HG02588 (cell line): ENCODE measurements around the gene SLC26A11.
"Not testable (repeated sequence)": the region's sequence is repeated elsewhere in the genome, so short reads cannot be mapped to it uniquely, and the experiment has no call there.

Experiments
- ATAC-seq: cut with Tn5 transposase; IDR thresholded peaks from one replicate; pipeline ENCODE4 v1.9.1; 2021; ENCODE audit warnings: mild to moderate bottlenecking, moderate library complexity; ENCODE audit not compliant: unreplicated experiment

SLC26A11 gene

DNA sequence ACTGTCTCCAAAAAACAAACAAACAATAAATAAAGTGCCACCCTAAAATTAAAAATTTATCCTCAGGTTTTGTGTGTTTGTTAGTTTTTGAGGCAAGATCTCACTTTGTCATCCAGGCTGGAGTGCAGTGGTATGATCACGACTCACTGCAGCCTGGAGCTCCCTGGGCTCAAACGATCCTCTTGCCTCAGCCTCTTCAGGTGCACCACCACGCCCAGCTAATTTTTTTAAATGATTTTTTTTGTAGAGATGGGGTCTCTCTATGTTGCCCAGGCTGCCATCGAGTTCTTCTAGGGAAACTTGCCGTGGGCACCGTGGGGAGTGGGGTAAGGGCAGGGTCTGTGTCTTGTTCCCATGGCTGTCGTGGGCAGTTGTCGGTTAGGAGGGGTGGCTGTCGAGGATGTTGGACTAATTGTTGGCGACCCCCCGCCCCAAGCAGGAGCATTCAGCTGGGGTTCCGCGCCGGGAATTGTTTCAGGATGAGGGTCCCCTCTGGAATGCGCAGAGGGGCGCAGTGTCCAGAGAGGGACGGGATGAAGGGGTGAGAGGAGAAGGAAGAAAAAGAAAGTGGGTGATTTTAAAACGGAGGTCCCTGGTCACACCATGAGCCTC is 39.3 kb downstream of the SLC26A11 start:
- ATAC-seq = no peak

DNA sequence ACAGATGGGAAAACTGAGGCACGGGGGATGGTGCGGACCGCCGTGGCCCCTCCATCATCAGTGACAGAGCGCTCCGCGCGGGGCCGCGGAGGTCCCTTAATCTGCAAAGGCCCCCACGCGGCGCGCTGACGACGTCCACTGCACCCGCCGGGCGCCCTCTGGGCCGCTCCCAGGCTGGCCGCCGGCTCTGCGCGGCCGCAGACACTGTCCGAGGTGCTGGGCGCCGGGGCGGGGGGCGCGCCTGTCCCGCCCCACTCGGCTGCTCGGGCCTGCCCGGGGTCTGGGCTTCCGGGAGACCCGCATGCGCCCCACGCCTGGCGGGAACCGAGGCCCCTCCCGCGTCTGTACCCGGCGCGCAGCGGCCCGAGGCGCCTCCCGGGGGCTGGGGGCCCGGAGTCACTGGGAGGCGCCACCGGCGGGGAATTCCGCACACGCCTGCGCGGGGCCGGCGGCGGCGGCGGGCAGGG is 39.9 kb downstream of the SLC26A11 start:
- ATAC-seq = peak; percentile 44

DNA sequence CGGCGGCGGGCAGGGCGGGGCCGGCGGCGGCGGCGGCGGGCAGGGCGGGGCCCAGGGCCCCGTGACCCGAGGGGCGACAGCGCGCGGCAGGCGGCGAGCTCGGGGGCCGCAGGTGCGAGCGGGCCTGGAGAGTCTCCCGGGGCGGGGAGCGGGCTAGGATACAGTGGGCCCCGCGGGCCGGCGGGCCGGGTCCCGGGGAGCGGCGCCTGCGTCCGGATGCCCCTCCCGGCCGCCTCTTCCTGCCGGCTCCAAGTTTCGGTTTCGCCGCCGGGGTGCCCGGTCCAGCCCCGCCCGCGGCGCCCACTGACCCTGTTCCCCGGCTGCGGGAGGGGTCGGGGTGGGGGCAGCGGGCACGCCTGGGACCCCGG is 40.5 kb downstream of the SLC26A11 start, which contains the start of gene RNF213:
Gene RNF213, plus strand, starts transcription at position 62 of the 368 bp plus-strand sequence. CDS start 2,830 bp downstream, outside the sequence.
- peak; percentile 32 for ATAC-seq

DNA sequence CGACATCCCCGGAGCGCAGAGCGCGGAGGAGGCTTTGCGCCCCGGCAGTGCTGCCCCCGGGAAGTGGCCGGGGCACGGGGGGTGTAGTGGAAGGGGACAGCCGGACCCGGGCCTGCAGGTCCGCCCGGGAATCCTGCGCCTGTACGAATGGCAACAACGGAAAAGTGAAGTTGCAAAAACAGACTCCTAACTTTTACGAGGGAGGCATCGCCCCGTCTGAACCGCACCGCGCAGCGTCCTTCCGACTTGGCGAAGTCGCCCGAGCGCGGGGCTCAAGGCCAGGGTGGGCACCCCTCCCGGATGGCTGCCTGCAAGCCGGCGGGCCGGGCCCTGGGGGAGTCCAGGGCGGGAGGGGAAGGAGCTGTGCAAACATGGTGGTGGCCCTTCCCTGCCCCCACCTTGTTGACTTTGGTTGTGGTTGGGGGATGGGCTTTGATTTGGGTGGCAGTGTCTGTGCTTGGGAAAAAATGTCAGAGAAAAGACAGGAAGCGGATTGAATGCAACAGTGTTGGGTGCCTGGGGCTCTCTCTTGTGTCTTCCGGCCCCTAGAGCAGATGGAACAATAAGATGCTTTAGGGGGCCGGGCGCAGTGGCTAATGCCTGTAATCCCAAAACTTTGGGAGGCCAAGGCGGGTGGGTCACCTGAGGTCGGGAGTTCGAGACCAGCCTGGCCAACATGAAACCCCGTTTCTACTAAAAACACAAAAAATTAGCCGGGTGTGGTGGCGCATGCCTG is 41.1 kb downstream of the SLC26A11 start:
- no peak for ATAC-seq

DNA sequence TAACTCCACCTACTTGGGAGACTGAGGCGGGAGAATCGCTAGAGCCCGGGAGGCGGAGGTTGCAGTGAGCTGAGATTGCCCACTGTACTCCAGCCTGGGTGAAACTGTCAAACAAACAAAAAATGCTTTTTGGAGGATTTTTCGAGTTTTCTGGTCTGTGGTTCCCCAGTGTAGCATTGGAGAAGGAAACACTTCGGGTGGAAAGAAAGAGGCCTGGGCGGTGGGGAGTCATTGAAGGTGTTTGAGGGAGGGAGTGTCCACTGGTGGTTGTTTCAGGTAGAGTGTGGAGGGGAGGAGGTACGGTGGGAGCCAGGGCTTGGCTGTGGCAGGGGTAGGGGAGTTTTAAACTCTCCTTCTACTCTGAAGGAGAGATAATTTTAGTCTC is 41.7 kb downstream of the SLC26A11 start:
- ATAC-seq = no peak

DNA sequence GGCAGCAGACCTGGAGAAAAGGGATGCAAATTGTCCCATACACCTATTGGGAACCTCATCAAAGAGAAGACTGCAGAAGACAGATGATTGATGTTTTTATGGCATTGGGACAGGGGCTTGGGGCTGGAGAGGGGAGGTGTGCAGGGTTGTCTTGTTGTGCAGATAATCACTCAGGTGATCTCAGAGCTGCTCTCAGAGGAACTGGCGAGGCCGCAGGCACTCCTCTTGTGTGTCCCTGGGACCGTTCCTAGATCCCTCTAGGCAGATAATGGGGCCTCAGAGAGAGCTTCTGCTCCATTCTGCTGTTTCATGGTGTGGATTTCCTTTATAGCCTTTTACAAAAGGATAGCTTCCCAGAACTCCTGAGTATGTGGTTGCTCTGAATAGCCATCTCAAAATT is 42.1 kb downstream of the SLC26A11 start:
- ATAC-seq = no peak

DNA sequence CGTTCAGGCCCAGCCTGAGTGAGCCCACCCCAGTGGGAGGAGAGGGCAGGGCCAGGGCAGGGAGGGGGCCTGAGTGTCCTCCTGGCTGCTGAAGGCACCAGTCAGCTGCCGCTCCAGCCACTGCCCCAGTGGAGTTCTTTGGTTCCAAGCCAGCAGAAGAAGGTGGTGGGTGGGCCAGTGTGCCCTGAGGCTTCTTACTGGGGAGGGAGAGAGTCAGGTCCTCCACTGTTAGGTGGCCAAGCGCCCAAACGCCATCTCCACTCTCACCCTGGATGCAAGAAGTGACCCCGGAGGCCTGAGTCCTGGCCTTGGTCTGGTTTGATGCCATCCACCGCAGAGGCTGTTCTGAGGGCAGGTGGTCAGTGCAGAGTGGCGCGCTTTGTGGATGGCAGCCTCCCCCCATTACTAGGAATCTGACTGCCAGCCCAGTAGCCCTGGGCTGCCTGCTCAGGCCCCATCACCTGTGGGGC is 42.6 kb downstream of the SLC26A11 start:
- no peak for ATAC-seq

DNA sequence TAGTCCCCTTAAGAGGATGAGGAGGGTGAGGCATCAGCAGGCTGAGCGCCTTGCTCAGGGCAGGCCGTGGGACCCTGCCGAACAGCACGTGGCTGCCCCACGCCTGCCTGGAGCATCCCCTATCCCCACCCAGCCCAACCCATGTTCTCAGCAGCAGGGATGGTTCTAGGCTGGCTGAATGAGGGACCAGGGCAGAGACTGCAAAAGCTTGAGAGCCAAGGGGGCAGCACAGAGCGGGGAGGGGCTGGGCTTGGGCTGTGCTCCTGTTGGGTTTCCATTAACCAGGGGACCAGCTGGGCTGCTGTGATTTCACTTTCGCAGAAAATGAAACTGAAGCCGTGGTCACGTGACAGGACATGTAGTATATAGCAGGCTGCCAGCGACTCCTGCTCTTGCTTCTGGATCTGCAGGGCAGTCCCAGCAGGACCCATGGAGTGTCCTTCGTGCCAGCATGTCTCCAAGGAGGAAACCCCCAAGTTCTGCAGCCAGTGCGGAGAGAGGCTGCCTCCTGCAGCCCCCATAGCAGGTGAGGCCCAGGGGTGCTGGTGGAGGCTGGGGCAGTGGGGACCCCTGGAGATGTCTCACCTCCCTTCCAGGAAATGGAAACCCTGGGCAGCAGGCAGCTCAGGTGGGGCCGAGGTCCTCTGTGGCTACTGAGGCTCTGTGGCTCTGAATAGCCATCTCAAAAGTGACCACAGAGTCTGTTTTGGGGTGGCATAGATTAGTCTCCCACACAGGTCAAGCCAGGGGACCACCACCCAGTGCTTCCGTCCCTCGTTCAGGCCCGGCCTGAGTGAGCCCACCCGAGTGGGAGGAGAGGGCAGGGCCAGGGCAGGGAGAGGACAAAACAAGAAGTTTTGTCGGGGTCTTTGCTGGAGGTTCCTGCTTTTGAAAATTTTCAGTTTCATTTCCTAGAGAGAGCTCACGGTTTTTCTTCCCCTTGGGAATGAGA is 43.3 kb downstream of the SLC26A11 start:
- peak; percentile 40 for ATAC-seq

DNA sequence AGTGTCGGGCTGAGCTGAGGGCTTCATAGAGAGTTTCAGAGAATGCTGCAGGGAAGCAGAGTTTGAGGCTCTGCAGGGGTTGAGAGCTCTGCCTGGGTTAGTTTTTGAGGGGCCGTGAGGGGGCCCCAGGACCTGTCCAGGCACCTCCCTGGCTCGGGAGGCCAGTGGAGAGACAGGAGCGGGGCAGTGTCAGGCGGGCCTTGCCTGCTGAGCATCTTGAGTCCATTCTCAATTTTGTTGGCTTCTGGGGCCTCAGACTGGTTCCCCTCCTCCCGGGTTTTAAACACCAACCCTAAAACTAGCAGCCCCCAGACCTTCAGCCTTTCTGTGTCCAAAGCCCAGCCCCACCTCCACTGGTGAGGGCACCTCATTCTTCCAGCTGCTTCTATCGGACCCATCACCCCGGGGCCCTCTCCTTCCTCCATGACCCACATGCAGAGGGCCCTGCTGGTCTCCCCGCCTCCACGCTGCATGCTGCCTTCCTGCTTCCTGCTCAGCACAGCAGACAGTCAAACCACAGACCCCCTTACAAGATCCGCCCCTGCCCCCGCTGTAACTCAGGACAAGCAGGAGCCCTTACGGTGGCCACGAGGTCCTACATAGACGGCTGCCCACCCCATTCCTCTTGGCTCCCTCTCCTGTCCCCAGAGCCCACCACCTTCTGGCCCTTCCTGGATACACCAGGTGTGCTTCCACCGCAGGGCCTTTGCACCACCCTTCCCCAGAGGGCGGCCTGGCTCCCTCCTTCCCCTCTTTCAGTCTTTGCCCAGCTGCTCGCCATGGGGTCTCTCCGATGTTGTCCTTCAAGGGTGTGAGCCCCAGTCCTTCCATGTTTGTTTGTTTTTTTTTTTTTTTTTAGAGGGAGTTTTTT is 44.2 kb downstream of the SLC26A11 start:
- no peak for ATAC-seq

DNA sequence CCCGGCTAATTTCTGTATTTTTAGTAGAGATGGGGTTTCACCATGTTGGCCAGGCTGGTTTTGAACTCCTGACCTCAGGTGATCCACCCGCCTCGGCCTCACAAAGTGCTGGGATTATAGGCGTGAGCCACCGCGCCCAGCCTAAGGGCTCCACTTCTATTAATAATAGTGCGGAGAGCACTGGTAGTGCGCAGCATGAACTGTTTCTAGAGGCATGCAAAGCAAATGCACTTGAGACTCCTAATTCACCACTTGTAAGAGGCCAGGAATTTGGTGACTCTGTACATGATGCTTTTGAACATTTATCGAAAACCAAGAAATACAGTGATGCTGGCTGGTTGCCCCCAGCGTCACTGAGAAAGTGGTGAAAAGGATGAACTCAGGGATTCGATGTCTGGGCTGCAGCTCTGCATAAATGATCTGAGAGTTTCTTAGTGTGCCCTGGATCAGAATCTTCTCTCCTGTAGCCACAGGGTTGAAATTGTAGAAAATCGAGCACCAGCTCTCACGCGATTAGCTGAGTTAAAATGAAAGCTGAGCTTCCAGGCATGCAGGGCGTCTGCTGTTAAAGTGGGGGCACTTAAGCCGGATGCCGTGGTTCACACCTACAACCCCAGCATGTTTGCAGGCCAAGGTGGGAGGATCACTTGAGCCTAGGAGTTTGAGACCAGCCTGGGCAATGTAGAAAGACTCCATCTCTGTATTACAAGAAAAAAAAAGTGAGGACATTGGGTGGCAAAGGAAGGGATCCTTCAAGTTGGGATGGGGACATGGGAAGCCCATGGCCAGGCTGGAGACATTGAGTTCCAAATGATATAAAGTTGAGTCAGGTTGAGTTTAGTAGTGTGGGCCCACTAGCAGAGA is 45.2 kb downstream of the SLC26A11 start:
- ATAC-seq = no peak

DNA sequence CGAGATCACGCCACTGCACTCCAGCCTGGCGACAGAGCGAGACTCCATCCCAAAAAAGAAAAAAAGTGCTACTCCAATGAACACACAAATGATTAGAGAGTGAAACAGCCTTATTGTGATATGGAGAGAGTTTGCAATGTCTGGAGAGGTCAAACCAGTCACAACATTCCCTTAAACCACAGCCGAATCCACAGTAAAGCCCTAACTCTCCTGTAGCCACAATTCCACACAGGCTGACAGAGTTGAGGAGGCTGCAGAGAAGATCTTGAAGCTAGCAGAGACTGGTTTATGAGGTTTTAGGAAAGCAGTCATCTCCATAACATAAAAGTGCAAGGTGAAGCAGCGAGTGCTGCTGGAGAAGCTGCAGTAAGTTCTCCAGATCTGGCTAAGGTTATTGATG is 47.2 kb downstream of the SLC26A11 start:
- ATAC-seq = no peak

DNA sequence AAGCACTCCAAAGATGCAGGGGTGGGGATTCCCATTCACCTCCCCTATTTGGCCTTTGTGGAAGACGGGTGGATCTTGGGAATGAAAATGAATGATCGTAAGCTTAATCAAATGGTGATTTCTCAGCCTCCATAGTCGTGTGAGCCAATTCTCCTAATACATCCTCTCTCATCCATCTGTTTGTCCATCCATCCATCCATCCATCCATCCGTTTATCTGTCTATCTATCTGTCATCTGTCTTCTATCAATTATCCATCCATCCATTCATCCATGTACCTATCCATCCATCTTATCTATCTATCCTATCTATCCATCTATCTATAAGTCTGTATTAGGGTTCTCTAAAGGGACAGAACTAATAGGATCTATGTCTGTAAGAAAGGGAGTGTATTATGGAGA is 48.2 kb downstream of the SLC26A11 start:
- ATAC-seq = no peak

DNA sequence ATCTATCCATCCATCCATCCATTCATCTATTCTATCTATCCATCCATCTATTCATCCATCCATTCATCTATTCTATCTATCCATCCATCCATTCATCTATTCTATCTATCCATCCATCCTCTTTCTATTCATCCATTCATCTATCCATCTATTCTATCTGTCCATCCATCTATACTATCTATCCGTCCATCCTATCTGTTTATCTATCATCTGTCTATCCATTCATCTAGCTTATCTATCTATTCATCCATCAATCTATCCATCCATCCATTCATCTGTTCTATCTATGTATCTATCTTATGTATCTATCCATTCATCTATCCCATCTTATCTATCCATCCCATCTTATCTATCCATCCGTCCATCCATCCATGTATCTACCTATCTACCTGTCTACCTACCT is 49.2 kb downstream of the SLC26A11 start:
- ATAC-seq = no peak

DNA sequence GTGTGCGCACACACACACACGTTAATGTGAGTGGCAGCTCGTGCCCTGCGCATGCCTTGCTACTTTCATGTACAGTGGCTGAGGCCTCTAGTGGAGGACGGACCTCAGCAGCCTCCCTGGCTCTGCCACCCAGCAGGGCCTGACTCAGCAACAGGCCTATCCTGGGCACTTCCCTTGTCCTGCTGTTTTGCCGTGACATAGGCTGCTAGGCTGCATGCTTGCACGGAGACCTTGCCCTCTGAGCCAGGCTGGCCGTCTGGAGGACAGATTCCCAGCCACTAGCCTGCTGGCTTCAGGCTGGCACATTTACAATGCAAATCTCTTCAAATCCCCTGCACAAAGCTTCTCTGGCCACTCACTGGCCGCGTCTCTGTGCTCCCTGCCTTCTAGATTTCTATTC is 49.9 kb downstream of the SLC26A11 start:
- no peak for ATAC-seq

DNA sequence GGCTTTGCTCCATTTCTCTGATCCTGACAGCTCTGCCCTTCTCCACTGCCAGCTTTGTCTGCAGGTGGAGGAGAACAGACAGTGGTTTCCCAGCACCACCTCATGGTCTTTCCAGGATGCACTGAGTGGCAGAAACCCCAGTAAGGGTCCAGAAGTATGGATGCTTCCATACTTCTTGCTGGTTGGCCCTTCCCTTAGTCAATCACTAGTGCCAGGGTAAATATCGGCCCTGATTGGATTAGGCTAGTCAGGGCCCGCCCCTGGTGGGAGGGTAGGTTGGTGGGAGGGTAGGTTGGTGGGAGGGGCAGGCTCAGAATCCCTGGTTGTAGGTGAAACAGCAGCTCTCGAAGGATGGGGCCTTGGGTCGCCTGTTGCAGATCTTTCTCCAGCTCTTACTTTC is 50.6 kb downstream of the SLC26A11 start:
- ATAC-seq = no peak

DNA sequence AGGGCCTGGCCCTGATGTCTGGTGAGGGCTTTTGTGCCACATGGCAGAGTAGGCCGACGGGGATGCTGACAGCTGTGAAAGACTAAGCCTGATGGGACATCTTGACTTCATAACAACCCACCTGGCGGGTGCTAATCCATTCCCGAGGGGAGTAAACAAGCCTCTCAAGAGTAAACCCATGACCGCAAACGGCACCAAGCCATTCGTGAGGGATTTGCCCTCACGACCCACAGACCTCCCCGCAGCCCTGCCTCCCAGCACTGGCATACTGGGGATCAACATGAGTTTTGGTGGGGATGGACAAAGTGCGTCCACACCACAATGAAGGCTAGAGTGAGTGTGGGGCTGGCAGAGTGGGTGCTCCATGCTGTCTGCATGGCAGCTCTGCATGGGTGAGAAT is 52.1 kb downstream of the SLC26A11 start:
- ATAC-seq = no peak

DNA sequence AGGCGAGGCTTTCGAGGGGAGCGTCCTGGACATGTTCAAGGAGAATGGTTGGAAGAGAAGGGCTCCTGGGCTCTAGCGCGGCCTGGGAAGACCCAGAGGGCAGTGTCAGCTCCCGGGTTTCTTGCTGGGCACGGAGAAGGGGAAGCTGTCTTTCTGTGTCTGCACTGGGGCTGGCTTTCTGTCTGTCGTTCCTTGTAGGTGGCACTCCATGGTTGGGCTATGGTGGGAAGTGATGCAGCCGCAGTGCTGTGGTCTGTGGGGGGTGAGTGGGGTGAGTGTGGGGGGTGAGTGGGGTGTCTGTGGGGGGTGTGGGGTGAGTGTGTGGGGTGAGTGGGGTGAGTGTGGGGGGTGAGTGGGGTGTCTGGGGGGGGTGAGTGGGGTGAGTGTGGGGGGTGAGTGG is 54.1 kb downstream of the SLC26A11 start:
- ATAC-seq = no peak

DNA sequence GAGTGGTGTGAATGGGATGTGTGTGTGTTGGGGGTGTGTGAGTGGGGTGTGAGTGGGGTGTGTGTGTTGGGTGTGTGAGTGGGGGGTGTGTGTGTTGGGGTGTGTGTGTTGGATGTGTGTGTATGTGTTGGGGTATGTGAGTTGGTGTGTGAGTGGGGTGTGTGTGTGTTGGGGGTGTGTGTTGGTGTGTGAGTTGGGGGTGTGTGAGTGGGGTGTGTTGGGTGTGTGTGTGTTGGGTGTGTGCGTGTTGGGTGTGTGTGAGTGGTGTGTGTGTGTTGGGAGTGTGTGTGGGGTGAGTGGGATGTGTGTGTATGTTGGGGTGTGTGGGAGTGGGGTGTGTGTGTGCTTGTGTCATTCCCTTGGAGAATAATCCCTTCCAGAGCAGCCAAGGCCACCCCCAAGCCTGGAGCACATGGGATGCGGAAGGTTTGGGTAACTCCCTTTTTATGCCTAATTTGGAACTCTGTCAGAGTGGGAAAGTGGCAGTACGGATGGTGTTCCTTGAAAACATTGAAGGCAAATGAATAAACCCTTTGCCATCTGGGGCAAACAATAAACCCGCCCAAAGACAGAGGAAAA is 54.7 kb downstream of the SLC26A11 start:
- ATAC-seq = no peak

DNA sequence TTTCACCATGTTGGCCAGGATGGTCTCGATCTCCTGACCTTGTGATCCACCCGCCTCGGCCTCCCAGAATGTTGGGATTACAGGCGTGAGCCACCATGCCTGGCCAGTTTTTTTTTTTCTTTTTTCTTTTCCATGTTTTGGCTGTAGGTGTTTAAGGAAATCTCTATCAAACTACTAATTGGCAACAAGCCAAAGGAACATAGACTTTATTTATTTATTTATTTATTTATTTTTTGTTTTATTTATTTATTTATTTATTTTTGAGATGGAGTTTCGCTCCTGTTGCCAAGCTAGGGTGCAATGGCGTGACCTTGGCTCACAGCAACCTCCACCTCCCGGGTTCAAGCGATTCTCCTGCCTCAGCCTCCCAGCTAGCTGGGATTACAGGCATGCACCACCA is 55.6 kb downstream of the SLC26A11 start:
- ATAC-seq = not testable (repeated sequence)
